Epithelial cell of umbilical artery (primary cell): ENCODE measurements around the gene BSCL2. TPM values are rescaled to one million over a fixed set of nuclear protein-coding genes. Genes with fewer than 3 reads are reported as not detected.

Experiments used
- total RNA-seq: library from RNA; depleted of rRNA; stranded (reverse); fragments of >200 nt; gene quantifications from 2 replicates; pipeline ENCODE4 v1.2.3, GENCODE V29; 2014

Gene BSCL2
- total RNA-seq: 20.2 and 24.0 TPM in 2 replicates

GRCh38 chr11:62707277-62707861, at the start of gene BSCL2, which contains the start of gene GNG3:
Gene BSCL2, minus strand, starts transcription at chr11:62707424. Its CDS starts 229 bp downstream, at chr11:62707195.
Gene GNG3, plus strand, starts transcription at chr11:62707676. Its CDS starts 620 bp downstream, at chr11:62708296.

DNA sequence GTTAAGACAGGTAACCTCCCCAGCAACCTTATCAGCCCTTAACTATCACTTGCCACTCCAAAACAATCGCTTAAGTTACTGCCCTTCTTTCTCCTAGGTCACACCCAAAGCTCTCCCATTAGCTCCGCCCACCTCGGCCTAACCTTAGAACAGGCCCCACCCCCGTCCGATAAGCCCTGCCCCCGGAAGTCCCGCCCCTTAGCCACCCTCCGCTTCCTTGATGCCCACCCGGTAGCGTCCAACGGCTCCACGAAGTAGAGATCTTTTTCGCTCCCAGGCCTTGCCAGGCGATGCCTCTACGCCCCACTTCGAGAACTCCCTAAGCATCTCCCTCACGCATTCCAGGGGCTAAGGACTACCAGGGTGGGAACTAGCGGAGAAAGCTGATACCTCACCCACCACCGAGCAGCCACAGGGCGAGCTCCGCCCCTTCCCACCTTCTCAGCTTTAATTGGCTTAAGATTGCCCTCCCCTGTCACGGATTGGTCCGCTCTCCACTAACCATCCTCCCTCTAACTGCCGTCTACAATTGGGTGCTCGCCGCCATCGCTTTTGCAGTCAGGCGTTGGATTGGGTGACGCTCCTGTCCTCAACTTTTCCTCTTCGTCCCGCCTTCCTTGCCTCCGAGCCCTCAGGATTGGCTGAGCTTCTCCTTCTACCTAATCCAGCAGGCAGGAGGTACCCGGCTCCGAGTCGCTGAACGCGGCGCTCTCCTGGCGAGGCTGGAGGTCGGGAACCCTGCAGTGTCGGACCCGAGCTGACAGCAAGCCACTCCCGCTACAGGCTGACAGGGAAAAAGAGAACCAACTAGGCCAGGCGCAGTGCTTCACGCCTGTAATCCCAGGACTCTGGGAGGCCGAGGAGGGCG, 46.7 kb upstream of the BSCL2 start, which contains the start of gene ZBTB3:
ZBTB3 (minus strand) TSS at position 425 of the 868 bp plus-strand sequence. CDS start 496 bp downstream, outside the sequence.

GRCh38 chr11:62728171-62728988, 21.2 kb upstream of the BSCL2 start, which contains the start of gene TTC9C:
Gene TTC9C, plus strand, starts transcription at chr11:62728486. Its CDS starts 363 bp downstream, at chr11:62728849.

GRCh38 chr11:62727165-62727871, 20.1 kb upstream of the BSCL2 start, which contains the start of gene HNRNPUL2:
Gene HNRNPUL2, minus strand, starts transcription at chr11:62727457. Its CDS starts 301 bp downstream, at chr11:62727156.

GRCh38 chr11:62689421-62690183, 17.6 kb downstream of the BSCL2 start, which contains the start of gene LRRN4CL:
Gene LRRN4CL, minus strand, starts transcription at chr11:62689530. Its CDS starts 1,022 bp downstream, at chr11:62688508.

GRCh38 chr11:62678770-62679696, 28.2 kb downstream of the BSCL2 start, which contains the start of gene UBXN1:
Gene UBXN1, minus strand, starts transcription at chr11:62679073. Its CDS starts 150 bp downstream, at chr11:62678923.

GRCh38 chr11:62671608-62672389, 35.4 kb downstream of the BSCL2 start, which contains the start of the genes LBHD1 and UQCC3:
Gene LBHD1, minus strand, starts transcription at chr11:62672267. Its CDS starts 2,236 bp downstream, at chr11:62670031.
Gene UQCC3, plus strand, starts transcription at chr11:62671673. Its CDS starts 73 bp downstream, at chr11:62671746.

DNA sequence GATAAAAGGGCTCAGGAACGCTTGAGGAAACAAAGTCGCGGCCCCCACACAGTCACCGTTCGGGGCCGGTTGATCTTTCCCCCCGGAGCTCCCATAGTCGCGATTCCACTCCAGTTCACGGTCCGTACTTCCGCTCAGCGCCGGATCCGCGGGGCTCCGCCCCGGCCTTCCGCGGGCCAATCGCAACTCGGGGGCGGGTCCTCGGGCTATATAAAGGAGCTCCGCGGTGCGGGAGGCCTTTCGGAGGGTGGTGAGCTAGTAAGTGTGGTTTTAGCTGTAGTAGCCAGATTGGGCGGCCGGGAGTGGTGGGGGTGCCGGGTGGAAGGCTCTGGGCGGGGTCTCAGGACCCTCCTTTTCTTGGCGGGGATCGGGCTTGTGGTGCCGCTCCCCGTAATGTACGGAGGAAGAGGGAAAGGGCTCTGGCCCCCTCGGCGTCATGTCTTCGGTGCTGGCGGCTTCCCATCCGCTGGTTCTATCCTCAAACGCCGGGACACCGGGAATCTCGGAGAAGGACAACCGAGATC, 42.1 kb downstream of the BSCL2 start, which contains the start of the genes C11orf98 and CSKMT:
C11orf98 (minus strand) TSS at position 136 of the 524 bp plus-strand sequence; CDS start at position 95, 41 bp downstream.
CSKMT (plus strand) TSS at position 238 of the 524 bp plus-strand sequence. CDS start 568 bp downstream, outside the sequence.

GRCh38 chr11:62645946-62646824, 61.0 kb downstream of the BSCL2 start, which contains the start of gene GANAB:
Gene GANAB, minus strand, starts transcription at chr11:62646613. Its CDS starts 14 bp downstream, at chr11:62646599.

Other genes starting within 250 kb of the BSCL2 start
- 274 and 293 TPM in 2 replicates for gene AHNAK, start 160.6 kb downstream of the BSCL2 start, total RNA-seq
- gene EEF1G, start 133.5 kb downstream of the BSCL2 start, total RNA-seq: 1,044 and 1,412 TPM in 2 replicates
- gene TUT1, start 115.9 kb downstream of the BSCL2 start, total RNA-seq: 6.8 and 13.5 TPM in 2 replicates
- 186 and 207 TPM in 2 replicates for gene MTA2, start 105.6 kb downstream of the BSCL2 start, total RNA-seq
- 27.3 and 30.1 TPM in 2 replicates for gene EML3, start 94.6 kb downstream of the BSCL2 start, total RNA-seq
- gene ROM1, start 94.2 kb downstream of the BSCL2 start, total RNA-seq: 5.3 and 5.8 TPM in 2 replicates
- 20.1 and 28.7 TPM in 2 replicates for gene B3GAT3, start 85.4 kb downstream of the BSCL2 start, total RNA-seq
- 213 and 230 TPM in 2 replicates for gene GANAB, start 60.8 kb downstream of the BSCL2 start, total RNA-seq
- 22.8 and 24.4 TPM in 2 replicates for gene INTS5, start 54.1 kb downstream of the BSCL2 start, total RNA-seq
- gene C11orf98, start 42.2 kb downstream of the BSCL2 start, total RNA-seq: 38.7 and 44.4 TPM in 2 replicates
- gene CSKMT, start 42.1 kb downstream of the BSCL2 start, total RNA-seq: 3.6 and 13.3 TPM in 2 replicates
- gene UQCC3, start 35.8 kb downstream of the BSCL2 start, total RNA-seq: 9.7 and 11.2 TPM in 2 replicates
- gene LBHD1, start 35.2 kb downstream of the BSCL2 start, total RNA-seq: 4.2 and 5.5 TPM in 2 replicates
- 137 and 210 TPM in 2 replicates for gene UBXN1, start 28.4 kb downstream of the BSCL2 start, total RNA-seq
- under 0.01 and 0.30 TPM in 2 replicates for gene LRRN4CL, start 17.9 kb downstream of the BSCL2 start, total RNA-seq
- gene GNG3, start 252 bp upstream of the BSCL2 start, total RNA-seq: 0.32 TPM in 1 of 2 replicates, not detected in the other
- gene HNRNPUL2, start 20.0 kb upstream of the BSCL2 start, total RNA-seq: 5.8 and 11.9 TPM in 2 replicates
- 34.4 and 38.9 TPM in 2 replicates for gene TTC9C, start 21.1 kb upstream of the BSCL2 start, total RNA-seq
- 10.9 and 11.4 TPM in 2 replicates for gene ZBTB3, start 46.7 kb upstream of the BSCL2 start, total RNA-seq
- gene POLR2G, start 54.2 kb upstream of the BSCL2 start, total RNA-seq: 86.7 and 113 TPM in 2 replicates
- 19.8 and 26.7 TPM in 2 replicates for gene TAF6L, start 64.0 kb upstream of the BSCL2 start, total RNA-seq
- gene TMEM179B, start 80.0 kb upstream of the BSCL2 start, total RNA-seq: 22.5 and 26.6 TPM in 2 replicates
- gene TMEM223, start 84.6 kb upstream of the BSCL2 start, total RNA-seq: 13.4 and 21.8 TPM in 2 replicates
- gene NXF1, start 98.0 kb upstream of the BSCL2 start, total RNA-seq: 16.6 and 26.3 TPM in 2 replicates
- 27.7 and 36.1 TPM in 2 replicates for gene STX5, start 124.6 kb upstream of the BSCL2 start, total RNA-seq
- gene TEX54, start 125.4 kb upstream of the BSCL2 start, total RNA-seq: not detected in 2 replicates
- gene WDR74, start 132.2 kb upstream of the BSCL2 start, total RNA-seq: 70.8 and 74.3 TPM in 2 replicates
- gene SLC3A2, start 173.5 kb upstream of the BSCL2 start, total RNA-seq: 146 and 249 TPM in 2 replicates
- not detected in 2 replicates for gene CHRM1, start 213.9 kb upstream of the BSCL2 start, total RNA-seq